Kasumi-1 (cell line): ENCODE measurements around the gene GPAT2.
"Not testable (repeated sequence)": the region's sequence is repeated elsewhere in the genome, so short reads cannot be mapped to it uniquely, and the experiment has no call there.

Experiments used
- DNase-seq, 2 experiments: peaks; one replicate each; lab custom pipeline; 2025; lab: John Stamatoyannopoulos, UW

GPAT2 gene

DNA sequence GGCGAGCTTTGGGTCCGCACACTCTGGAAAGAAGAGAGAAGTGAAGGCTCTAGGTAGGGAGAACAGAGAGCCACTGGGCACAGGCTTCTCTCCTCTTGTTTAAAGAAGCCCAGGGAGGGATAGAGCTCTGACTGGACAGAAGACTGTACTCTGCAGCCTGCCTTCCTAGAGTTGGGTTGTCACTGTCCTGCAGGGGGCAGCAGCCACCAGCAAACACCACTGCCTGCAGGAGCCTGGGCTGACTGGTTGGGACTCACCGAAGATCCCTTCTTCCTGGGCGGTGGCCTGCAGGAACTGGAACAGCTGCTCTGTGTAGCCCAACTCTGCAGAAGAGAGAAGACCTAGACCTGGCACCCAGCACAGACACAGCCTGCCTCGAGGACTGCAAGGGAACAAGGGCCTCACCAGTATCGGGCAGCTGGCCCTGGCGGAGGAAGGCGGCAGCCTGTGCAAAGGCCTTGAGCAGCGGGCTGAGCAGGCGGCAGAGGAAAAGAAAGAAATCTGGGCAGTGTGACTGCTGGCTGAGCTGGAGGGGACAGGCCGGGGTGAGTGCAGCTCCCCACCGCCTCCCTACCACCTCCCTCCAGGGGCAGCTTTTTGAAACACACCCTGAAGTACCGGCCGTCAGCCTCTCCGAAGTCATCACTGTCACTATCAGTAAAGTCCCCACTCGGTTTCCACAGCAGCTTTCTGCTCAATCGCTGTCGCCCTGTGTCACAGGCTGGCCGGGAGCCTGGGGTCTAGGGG lies 11.8 kb downstream of the GPAT2 start:
- DNase-seq = not testable (repeated sequence)

DNA sequence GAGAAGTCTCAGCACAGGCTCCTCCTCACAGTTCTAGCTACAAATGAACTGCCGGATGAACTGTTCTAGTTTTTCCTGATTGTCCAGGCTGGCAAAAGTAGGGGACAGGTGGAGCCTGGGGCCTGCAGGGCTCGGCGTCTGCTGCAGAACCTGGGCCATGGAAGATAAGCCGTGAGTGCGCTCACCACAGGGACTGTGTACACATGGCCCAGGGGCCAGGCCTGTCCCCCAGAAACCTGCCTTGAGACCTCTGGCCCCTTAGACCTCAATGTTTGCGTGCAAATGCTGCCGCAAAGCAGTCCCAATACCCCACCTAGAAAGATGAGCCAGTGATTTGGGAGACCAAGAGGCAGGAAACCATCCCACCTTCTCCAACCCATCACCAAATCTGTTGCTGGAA lies 12.6 kb downstream of the GPAT2 start:
- DNase-seq = not testable (repeated sequence)

DNA sequence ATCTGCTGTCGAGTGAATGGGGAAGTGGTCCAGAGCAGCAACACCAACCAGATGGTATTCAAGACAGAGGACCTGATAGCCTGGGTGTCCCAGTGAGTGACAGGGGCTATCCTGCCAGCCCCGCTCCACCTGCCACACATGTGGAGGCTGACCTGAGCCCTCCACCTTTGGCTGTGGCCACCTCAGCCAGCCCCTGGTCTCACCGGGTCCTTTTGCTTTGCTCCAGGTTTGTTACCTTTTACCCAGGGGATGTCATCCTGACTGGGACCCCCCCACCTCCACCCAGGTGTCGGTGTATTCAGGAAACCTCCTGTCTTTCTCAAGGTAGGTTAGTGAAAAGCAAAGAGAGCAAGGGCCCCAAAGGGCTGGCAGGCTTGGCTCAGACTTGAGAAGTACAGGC lies 13.6 kb downstream of the GPAT2 start:
- DNase-seq = not testable (repeated sequence)

DNA sequence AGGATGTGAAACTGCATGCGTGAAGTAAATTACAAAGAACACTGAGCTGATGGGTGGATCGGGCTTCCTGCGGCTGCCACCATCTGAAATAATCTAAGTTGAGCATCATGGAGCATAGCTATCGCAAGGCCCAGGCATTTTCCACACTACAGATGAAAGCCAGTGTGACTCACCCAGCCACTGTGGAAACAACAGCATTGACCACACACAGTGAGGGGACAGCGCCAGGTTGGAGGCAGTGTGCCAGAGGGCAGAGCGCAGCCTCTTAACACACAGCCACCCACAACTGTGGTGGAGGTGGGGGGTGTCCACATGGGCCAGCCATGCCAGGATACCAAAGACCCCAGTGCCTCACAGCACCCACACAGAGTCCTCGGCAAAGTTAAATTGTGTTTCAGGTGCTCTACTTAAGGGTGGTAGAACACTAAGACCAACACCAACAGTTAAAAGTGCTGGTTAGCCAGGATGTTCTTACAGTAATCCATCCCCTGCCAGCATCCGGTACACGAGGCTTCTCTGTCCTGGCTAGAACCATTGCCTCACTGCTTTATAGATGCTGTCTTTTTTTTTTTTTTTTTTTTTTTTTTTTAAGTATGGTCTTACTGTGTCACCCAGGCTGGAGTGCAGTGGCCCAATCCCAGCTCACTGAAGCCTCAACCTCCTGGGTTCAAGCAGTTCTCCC lies 14.7 kb downstream of the GPAT2 start:
- DNase-seq = not testable (repeated sequence)

DNA sequence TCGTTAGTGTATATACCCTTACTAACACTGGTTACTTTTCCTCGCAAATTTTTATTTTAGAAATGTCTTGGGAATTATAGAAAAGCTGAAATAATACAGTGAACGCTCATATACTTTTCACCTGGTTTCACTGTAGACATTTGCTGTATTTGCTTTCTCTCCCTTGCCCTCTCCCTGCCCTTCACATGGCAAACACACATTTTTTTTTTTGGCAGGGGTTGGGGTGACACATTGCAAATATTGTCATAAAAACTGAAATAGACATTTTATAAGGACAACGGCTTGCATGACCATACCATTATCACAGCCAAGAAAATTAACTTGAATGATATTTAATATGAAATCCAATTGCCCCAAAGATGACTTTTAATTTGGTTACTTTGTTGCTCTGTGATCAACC lies 18.4 kb downstream of the GPAT2 start:
- DNase-seq = not testable (repeated sequence)

DNA sequence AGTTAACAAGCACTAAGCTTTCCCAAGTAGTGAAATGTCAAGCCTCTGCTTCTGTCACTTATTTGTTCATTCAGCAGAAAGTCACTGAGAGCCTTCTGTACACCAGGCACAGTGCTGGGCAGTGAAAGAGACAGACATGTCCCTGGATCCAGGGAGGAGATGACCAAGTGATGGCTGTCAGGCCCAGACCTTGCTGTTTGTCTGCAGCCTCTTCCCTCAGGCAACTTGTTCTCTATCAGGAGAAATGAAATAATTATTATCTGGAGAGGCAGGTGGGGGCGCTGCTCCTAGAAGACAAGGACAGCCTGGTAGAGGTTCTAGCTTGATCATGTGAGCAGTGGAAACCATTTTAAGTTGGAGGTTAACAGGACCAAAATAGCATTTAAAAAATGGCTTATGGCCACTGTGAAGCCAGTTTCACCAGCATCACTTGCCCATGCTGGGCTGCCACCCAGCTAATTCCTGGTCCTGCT lies 21.9 kb downstream of the GPAT2 start:
- not testable (repeated sequence) for DNase-seq

DNA sequence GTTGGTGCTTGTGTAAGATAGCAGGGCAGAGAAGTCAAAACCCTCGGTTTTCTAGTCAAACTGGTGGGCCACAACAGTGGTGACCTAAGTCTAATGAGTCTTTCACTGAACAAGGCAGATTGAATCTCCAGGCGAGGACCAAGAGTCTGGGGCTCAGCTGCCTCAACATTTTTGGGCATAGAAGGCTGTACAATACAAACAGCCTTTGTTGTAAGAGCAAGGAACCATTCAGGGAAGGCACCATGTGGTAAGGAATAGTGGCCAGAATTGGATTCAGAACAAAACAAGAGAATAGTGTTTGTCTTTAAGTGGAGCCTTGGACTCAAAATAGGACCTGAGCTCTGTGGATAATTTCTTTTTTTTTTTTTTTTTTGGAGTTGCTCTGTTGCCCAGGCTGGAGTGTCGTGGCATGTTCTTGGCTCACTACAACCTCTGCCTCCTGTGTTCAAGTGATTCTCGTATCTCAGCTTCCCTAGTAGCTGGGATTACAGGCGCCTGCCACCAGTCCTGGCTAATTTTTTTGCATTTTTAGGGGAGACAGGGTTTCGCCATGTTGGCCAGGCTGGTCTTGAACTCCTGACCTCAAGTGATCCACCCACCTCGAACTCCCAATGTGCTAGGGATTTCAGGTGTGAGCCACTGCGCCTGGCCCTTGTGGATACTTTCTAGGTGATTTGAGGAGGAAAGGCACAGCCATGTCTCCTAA lies 22.5 kb downstream of the GPAT2 start:
- DNase-seq = not testable (repeated sequence)

DNA sequence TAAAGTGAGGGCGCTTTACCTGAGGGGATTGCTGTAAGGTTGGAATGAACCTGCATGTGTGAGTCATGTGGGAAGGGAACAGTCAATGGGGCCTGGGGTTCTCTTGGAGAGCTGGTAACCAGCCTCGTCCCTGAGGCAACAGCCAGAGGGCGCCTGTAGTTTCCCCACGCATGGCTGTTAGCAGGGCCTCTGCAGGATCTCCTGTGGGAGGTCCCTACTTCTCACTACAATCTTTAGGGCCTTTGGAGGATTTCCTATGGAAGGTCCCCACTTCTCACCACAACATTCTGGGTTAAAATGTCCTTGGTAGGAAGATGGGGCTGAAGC lies 23.6 kb downstream of the GPAT2 start:
- DNase-seq = not testable (repeated sequence)

DNA sequence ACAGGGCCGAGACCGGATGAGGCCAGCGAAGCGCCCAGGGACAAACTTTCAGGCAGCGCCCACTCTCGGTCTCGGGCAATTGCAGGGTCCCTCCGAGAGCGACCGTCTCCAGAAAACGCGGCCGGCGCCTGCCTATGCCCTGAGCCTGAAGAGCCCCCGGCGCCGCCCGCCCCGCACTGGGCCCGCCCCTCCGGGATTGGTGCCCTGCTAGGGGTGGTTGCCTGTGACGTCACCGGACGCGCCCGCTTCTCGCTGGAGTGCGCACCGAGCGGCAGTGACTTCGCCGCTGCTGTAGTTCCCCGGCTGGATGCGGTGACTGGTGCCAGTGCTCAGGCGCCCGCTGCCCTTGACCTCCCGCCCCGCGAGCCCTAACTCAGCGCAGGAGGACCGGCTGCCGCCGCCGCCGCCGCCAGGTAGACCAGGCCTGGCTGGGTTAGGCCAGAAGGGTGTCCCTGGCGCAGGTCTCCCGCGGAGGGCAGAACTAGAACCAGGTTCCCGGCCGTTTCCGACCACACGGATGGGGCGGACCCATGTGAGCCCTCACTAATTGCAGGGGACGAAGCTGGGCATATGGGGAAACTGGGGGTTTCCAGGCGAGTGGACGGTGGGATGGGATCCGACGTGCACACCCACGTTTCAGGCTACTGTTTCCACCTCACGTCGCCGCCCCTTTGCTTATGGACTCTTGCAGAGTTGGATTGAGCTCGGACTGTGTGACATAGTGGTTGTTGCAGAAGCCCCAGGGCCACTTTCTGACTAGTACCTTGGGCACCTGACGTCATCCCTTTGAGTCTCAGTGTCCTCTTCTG lies 24.2 kb downstream of the GPAT2 start:
- not testable (repeated sequence) for DNase-seq

DNA sequence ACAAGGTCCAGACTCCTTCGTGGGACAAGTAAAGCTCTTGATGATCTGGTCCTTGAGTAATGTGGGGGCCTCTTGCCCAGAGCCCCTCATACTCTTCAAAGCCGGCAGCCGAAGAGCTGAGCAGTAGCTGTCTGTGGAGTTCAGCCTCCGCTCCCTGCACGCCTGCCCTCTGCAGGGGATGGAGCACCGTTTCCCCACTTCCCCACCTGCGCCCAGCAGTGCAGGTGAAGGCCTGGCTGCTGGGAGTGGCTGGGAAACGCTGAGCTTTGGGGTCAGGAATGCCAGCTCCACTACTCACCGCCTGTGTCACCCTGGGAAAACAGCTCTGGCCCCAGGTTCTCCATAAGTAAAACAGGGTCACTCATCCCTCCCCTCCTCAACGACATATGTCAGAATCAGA lies 24.9 kb downstream of the GPAT2 start:
- not testable (repeated sequence) for DNase-seq

DNA sequence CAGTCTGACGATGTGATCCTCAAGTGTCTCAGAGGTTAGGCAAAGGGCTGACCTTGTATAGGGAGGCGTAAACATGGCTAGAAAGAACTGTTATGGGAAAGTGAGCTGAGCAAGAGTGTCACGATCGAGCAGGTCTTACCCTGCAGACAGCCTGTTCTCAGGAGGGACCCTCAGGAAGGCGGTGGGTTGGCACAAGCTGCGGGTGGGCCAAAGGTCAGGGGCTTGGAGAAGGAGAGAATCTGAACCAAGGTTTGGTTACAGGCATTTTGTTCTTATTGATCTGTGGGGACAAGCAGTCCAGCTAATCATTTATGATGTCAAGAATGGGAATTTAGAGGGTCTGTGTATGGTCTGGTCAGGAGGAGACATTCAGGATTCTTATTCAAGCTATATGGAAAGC lies 26.7 kb downstream of the GPAT2 start:
- not testable (repeated sequence) for DNase-seq

DNA sequence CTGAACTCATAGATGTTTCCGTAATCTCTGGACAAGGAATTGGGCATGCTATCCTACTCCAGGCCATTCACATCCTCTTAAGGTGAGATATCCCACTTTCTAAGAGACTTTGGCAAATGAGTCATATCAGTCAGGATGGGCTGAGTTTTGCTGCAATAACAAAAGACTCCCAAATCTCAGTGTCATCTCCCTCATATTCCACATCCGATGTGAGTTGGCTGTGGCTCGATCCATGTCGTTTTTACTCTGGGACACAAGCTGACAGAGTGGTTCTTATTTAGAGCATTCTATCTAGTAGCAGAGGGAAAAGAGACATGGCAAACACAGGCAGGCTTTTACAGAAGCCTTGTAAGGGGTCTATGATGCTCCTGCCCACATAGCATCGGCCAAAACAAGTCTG lies 28.5 kb downstream of the GPAT2 start:
- DNase-seq = not testable (repeated sequence)

DNA sequence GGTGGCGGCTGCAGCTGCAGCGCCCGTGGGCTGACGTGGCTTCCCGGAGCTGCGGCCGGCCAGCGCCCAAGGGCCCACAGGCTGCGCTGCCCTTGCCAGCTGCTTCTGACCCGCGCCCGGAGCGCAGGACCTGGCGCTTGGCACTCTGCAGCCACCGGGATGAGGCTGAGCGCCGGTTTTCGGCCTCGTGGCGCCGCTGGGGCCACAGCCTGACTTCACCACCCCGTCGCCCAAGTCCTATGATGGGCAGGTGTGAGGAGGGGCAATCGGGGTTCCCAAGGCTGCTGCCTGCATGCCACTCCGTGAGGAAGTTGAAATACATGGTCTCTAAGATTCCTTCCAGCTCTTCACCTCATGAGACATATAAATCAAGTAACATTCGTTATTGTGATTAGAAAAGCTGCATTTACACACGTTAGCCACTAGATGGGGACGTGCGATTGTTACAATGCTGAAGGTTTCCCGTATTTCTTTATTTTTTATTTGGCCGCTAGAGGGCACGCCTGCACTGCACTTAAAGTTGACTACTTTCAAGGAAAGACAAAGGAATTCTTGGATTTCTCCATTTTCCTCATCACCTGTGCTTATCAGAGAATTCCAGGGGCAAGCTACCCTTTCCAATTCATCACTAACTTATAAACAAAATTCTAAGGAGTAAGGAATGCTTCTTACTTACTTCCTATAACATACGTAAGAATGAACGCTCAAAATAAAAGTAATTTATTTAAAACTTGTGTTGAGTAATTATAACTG lies 42.0 kb downstream of the GPAT2 start:
- DNase-seq = not testable (repeated sequence)

DNA sequence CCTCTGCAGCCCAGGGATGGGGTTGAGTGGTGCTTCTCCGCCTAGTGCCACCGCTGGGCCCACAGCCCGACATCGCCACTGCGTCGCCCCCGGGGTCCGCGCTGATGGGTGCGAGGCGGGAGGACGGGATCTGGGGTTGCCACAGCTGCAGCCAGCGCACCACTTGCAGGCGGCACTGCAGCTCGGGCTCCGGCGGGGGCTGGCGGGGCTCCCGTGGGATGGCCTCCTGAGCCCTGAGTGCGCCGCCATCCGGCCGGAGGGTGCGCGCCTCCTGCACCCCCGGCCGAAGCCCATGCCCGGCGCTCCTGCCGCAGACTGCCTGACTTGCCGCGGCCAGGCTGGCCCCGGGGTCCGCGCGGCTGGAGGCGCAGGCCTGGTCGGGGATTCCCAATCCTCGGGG lies 42.6 kb downstream of the GPAT2 start:
- DNase-seq = not testable (repeated sequence)

DNA sequence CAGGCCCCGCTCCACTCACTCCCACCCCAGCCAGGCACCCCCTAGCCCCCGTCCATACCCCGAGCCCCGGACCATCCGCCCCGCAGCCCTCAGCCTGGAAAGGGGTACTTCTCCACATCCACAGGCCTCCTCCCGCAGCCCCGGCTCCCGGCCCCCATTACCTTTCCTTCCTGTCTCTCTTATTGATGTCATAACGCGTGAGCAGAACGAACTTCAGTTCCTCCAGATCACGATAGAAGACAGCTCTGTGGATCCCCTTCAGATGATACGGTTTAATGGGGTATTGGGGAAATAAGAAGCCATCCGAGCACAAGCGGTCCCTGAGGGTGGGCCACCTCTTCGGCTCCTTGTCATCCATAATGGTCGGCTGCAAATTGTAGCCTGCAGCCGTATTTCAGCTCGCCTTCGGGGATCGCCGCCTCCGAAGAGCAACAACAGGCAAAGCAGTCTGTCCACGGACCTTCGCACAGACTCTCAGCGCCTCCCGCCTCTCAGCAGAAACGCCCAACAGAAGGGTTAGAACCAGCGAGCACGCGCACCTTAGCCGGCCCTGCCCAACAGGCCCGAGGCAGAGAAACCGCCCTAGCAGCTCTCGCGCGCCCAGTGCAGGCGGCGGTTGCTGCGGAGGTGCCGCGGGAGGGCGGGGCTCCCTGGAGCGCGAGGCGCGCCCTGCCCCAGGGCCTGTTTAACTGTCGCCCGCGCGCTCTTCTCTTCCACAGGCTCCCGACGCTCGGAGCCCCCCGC lies 43.2 kb downstream of the GPAT2 start, which contains the start of gene ANKRD36C:
Gene ANKRD36C (minus strand): TSS at position 474 of the 744 bp plus-strand sequence. CDS start 116 bp downstream, at position 358.
- not testable (repeated sequence) for DNase-seq

DNA sequence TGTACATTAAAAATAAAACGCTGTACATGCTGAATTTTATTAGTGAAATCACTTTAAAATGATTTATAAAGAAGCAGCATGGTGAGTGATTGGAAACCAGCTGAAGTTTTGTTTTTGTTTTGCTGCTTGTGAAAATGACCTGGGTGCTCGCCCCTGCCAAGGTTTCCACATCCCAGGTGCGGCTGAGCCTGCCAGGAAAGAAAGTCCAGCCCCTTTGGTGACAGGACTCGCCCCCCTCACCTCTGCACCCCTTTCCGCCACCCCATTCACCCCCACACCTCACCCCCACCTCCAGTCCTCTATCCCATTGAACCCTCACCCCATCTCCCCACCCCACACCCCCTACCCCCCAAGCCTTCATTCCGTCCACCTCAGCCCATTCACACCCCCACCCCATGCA lies 43.8 kb downstream of the GPAT2 start:
- not testable (repeated sequence) for DNase-seq
